Parathyroid adenoma (tissue), 2 donors: ENCODE data around the gene OTOG.

Experiments used
- H2AFZ ChIP-seq: fragments of 300-600 bp; sonication (generic); one replicate; pipeline ENCODE4 v1.7.0; 2017; ENCODE audit warnings: antibody characterized with exemption, mild to moderate bottlenecking
- H3K27ac ChIP-seq: fragments of 300-600 bp; sonication (generic); one replicate; pipeline ENCODE4 v1.7.0; 2017
- H3K27me3 ChIP-seq: fragments of 300-600 bp; sonication (generic); one replicate; pipeline ENCODE4 v1.7.0; 2017; ENCODE audit warnings: low read length; ENCODE audit not compliant: control insufficient read depth, insufficient read depth
- H3K36me3 ChIP-seq: fragments of 300-600 bp; sonication (generic); one replicate; pipeline ENCODE4 v1.7.0; 2017; ENCODE audit warnings: low read length; ENCODE audit not compliant: control insufficient read depth, insufficient read depth
- H3K4me1 ChIP-seq: fragments of 300-600 bp; sonication (generic); one replicate; pipeline ENCODE4 v1.7.0; 2017; ENCODE audit warnings: control low read depth
- H3K4me2 ChIP-seq: fragments of 300-600 bp; sonication (generic); one replicate; pipeline ENCODE4 v1.7.0; 2017; ENCODE audit warnings: low read length
- H3K4me3 ChIP-seq: fragments of 300-600 bp; sonication (generic); one replicate; pipeline ENCODE4 v1.7.0; 2017; ENCODE audit warnings: low read depth, low read length
- H3K79me2 ChIP-seq: fragments of 300-600 bp; sonication (generic); one replicate; pipeline ENCODE4 v1.7.0; 2017; ENCODE audit warnings: control low read depth
- H3K9ac ChIP-seq: fragments of 300-600 bp; sonication (generic); one replicate; pipeline ENCODE4 v1.7.0; 2017; ENCODE audit warnings: mild to moderate bottlenecking
- H3K9me3 ChIP-seq: fragments of 300-600 bp; sonication (generic); one replicate; pipeline ENCODE4 v1.7.0; 2017; ENCODE audit warnings: low read length; ENCODE audit not compliant: control insufficient read depth
- TF ChIP-seq, protein P1 (sequence below): fragments of 300-600 bp; sonication (generic); IDR thresholded peaks from one replicate; pipeline ENCODE4 v1.7.0; 2017; ENCODE audit warnings: antibody characterized with exemption, mild to moderate bottlenecking
- donor health status: primary hyperparathyroidism.

OTOG gene

DNA sequence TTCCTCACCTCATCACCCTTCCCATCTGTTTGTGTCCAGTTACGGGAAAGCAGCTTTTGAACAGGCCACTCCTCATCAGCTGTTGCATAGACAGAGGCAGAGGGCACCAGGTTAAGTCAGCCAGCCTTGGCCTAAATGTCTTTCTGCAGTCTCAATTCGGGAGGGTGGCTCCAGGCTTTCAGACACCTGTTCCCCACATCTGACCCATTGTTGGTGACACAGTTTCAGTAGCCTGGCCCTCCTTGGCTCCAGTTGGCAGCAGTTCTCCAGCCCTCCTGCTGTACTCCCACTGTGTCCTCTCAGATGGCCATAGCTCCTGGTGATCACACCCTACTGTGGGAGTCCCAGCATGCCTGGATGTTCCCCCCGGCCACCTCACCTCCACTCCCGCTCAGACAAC lies 101.5 kb downstream of the OTOG start:
- Histone ChIP-seq H3K4me1 (no peaks in the 10 kb centered on the region), H3K36me3 (no peaks in the 10 kb centered on the region), H3K27ac (no peak overlapping the region), H3K9me3 (no peaks in the 10 kb centered on the region), H3K4me3 (no peak overlapping the region), H2AFZ (no peak overlapping the region), H3K27me3 (no peaks in the 10 kb centered on the region), H3K4me2 (no peak overlapping the region), H3K9ac (no peak overlapping the region), H3K79me2 (no peaks in the 10 kb centered on the region)
- TF ChIP-seq, protein P1, sequence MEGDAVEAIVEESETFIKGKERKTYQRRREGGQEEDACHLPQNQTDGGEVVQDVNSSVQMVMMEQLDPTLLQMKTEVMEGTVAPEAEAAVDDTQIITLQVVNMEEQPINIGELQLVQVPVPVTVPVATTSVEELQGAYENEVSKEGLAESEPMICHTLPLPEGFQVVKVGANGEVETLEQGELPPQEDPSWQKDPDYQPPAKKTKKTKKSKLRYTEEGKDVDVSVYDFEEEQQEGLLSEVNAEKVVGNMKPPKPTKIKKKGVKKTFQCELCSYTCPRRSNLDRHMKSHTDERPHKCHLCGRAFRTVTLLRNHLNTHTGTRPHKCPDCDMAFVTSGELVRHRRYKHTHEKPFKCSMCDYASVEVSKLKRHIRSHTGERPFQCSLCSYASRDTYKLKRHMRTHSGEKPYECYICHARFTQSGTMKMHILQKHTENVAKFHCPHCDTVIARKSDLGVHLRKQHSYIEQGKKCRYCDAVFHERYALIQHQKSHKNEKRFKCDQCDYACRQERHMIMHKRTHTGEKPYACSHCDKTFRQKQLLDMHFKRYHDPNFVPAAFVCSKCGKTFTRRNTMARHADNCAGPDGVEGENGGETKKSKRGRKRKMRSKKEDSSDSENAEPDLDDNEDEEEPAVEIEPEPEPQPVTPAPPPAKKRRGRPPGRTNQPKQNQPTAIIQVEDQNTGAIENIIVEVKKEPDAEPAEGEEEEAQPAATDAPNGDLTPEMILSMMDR, result no peak

DNA sequence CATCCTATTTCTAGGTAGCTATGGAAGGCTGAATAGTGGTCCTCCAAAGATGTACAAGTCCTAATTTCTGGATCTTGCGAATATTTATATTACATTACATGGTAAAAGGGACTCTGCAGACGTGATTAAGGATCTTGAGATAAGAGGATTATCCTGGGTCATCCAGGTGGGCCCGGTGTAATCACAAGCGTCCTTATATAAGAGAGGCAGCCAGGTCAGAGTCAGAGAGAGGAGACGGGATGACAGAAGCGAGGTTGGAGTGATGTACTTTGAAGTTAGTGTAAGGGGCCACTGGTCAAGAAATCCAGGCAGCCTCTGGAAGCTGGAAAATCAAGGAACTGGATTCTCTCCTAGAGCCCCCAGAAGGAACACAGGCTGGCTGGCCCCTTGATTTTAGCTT lies 102.2 kb downstream of the OTOG start:
- no peaks in the 10 kb centered on the region for H3K79me2 ChIP-seq
- H3K4me2 ChIP-seq, result no peak overlapping the region
- H3K4me3 ChIP-seq, result no peak overlapping the region
- no peaks in the 10 kb centered on the region for H3K27me3 ChIP-seq
- TF ChIP-seq, protein P1, result no peak
- H3K4me1 ChIP-seq, result no peaks in the 10 kb centered on the region
- no peak overlapping the region for H3K9ac ChIP-seq
- H2AFZ ChIP-seq, result no peak overlapping the region
- H3K9me3 ChIP-seq, result no peaks in the 10 kb centered on the region
- H3K36me3 ChIP-seq, result no peaks in the 10 kb centered on the region
- no peak overlapping the region for H3K27ac ChIP-seq

DNA sequence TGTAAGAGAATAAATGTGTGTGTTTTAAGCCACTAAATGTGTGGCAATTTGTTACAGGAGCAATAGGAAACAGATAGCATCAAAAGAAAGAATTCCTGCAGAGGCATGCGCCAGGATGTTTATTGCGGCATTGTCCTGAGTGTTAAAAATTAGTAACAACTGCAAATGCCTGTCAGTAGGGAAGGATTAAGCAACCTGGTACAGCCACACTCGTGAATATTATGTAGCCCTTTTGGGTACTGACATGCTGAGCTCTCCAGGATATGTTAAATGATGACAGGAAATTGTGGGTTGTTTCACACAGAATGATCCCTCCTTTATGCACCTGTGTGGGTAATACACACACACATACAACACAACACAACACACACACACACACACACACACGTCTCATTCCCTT lies 102.6 kb downstream of the OTOG start:
- H3K4me3 ChIP-seq, result no peak overlapping the region
- TF ChIP-seq, protein P1, result no peak
- H3K4me1 ChIP-seq, result no peaks in the 10 kb centered on the region

DNA sequence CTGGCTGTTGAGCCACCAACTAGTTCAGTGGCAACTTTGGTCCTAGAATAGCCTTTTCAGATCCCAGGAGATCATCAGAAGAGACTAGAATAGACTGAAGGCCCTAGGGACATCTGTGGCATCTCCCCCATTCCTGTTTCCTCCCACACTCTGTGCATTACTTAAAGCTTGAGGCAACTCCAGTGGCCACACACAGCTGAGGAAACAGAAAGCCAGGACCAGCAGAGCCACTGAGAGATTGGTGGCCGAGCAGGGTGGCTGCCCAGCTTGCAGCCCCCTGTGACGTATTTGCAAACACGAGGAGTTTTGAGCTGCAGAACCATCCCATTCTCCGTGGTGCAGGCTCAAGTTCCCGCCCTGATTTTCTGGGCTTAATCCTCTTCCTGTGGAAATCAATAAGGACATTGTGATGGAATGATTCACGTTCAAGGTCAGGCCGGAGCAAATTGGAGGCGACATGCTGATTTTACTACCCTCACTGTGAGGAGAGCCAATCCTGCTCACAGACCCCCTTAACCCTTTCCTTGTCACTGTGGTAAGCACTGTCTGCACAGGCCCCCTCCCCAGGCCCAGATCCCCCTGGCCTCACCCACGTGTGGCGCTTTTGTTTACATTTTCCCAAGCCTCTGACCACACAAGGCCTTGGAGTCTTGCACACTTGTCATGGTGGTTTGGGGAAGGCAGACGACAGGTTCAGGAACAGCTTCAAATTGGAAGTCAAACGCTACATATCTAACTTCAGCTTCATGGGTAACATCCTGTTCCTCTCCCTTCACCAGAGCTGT lies 103.3 kb downstream of the OTOG start:
- Histone ChIP-seq H3K9ac (no peak overlapping the region), H3K4me2 (no peak overlapping the region), H3K79me2 (no peaks in the 10 kb centered on the region), H3K27ac (no peak overlapping the region), H2AFZ (no peak overlapping the region), H3K36me3 (no peaks in the 10 kb centered on the region), H3K4me1 (no peaks in the 10 kb centered on the region), H3K9me3 (no peaks in the 10 kb centered on the region), H3K4me3 (no peak overlapping the region), H3K27me3 (no peaks in the 10 kb centered on the region)
- TF ChIP-seq, protein P1, result no peak

More for the DNA sequence above, 102.6 kb downstream of the OTOG start:
- no peaks in the 10 kb centered on the region for H3K79me2 ChIP-seq
- no peak overlapping the region for H3K4me2 ChIP-seq
- H3K27me3 ChIP-seq, result no peaks in the 10 kb centered on the region
- no peaks in the 10 kb centered on the region for H3K9me3 ChIP-seq
- no peak overlapping the region for H2AFZ ChIP-seq
- no peaks in the 10 kb centered on the region for H3K36me3 ChIP-seq
- no peak overlapping the region for H3K9ac ChIP-seq
- no peak overlapping the region for H3K27ac ChIP-seq

DNA sequence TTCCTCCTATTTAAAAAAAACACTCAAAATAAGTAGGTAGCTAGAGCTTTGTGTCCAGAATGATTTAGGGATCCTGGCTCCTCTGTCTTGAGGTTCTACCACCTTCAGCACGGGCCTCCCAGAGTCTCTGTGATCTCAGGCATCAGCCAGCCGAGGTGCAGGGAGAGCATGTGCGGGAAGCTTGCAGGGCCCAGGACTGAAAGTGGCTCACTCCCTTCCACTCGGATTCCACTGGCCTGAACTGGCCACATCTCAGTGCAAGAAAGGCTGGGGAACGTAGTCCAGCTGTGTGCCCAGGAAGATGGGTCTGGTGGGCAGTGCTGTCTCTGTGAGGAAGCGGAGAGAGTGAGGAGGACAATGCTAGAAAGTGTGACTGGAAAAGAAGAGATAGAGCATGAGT lies 104.0 kb downstream of the OTOG start:
- Histone ChIP-seq H3K27me3 (no peaks in the 10 kb centered on the region), H3K79me2 (no peaks in the 10 kb centered on the region), H3K4me1 (no peaks in the 10 kb centered on the region), H3K9ac (no peak overlapping the region), H3K36me3 (no peaks in the 10 kb centered on the region), H3K4me3 (no peak overlapping the region), H3K27ac (no peak overlapping the region), H2AFZ (no peak overlapping the region), H3K9me3 (no peaks in the 10 kb centered on the region), H3K4me2 (no peak overlapping the region)
- TF ChIP-seq, protein P1, result no peak
